GM18498 (cell line): ENCODE results near the gene RAET1G.
"Not testable (repeated sequence)": the region's sequence is repeated elsewhere in the genome, so short reads cannot be mapped to it uniquely, and the experiment has no call there.

Experiments used
- ATAC-seq: cut with Tn5 transposase; IDR thresholded peaks from one replicate; pipeline ENCODE4 v1.9.1; 2021; ENCODE audit warnings: mild to moderate bottlenecking, moderate library complexity; ENCODE audit not compliant: unreplicated experiment

The RAET1G gene

GRCh38 chr6:149954328-149954983 lies 31.5 kb upstream of the RAET1G start:
- ATAC-seq = not testable (repeated sequence)

GRCh38 chr6:149953934-149954327 lies 31.0 kb upstream of the RAET1G start:
- not testable (repeated sequence) for ATAC-seq

- ATAC-seq = not testable (repeated sequence)
These were observed 30.5 kb upstream of the RAET1G start for GRCh38 chr6:149953390-149953789.

- no peak for ATAC-seq
These were observed 28.7 kb upstream of the RAET1G start for GRCh38 chr6:149951626-149952025.

- ATAC-seq = no peak
These were observed 28.2 kb upstream of the RAET1G start for GRCh38 chr6:149951096-149951495.

GRCh38 chr6:149950423-149950822 lies 27.5 kb upstream of the RAET1G start:
- ATAC-seq = no peak

GRCh38 chr6:149948616-149949015 lies 25.7 kb upstream of the RAET1G start:
- no peak for ATAC-seq

- no peak for ATAC-seq
These were observed 25.1 kb upstream of the RAET1G start for GRCh38 chr6:149948011-149948410.

GRCh38 chr6:149947533-149947932 lies 24.6 kb upstream of the RAET1G start:
- ATAC-seq = not testable (repeated sequence)

- ATAC-seq = not testable (repeated sequence)
These were observed 23.7 kb upstream of the RAET1G start for GRCh38 chr6:149946631-149947030.

- ATAC-seq = not testable (repeated sequence)
These were observed 22.4 kb upstream of the RAET1G start for GRCh38 chr6:149945276-149945675.

- ATAC-seq = not testable (repeated sequence)
These were observed 20.4 kb upstream of the RAET1G start for GRCh38 chr6:149943321-149943720.

- no peak for ATAC-seq
These were observed 19.5 kb upstream of the RAET1G start for GRCh38 chr6:149942461-149942829.

GRCh38 chr6:149941583-149942460 lies 18.9 kb upstream of the RAET1G start, which contains the start of gene ULBP2:
Gene ULBP2, plus strand, starts transcription at chr6:149942014. Its CDS starts 59 bp downstream, at chr6:149942073.
- no peak for ATAC-seq

GRCh38 chr6:149940672-149940982 lies 17.7 kb upstream of the RAET1G start:
- no peak for ATAC-seq

GRCh38 chr6:149939909-149940671 lies 17.2 kb upstream of the RAET1G start:
- no peak for ATAC-seq

- no peak for ATAC-seq
These were observed 16.4 kb upstream of the RAET1G start for GRCh38 chr6:149939356-149939648.

- ATAC-seq = peak; percentile 85
These were observed 15.8 kb upstream of the RAET1G start for GRCh38 chr6:149938571-149939355.

GRCh38 chr6:149938013-149938570 lies 15.2 kb upstream of the RAET1G start:
- ATAC-seq = not testable (repeated sequence)

GRCh38 chr6:149936743-149937142 lies 13.8 kb upstream of the RAET1G start:
- ATAC-seq = no peak

GRCh38 chr6:149935668-149936067 lies 12.7 kb upstream of the RAET1G start:
- ATAC-seq = no peak
